ENCODE measurements around the gene AVEN.

AVEN gene

DNA sequence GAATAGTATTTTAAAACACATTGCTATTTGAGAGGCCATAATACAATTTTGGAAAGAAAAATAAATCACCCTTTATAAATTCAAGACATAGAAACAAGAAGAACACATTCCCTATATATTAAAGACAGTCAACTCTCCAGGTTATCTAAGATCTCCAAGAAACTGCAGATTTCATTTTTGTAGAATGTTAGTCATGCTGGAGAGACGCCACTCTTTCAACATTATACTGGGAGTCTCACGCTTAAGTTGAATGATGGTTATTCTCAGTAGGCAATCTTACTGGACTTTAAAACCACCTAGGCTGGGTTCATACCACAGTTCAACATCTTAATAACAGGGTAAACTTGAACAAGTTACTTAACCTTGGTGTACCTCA is 74.4 kb downstream of the AVEN start:
- H3K4me1 Mint-ChIP-seq, result no peaks in the 10 kb centered on the region
- DNase-seq (ENCODE audit: low spot score in 2 of 2), result no peak
- no peak overlapping the region for H3K27ac Mint-ChIP-seq (ENCODE audit: low read depth)
- H3K9me3 Mint-ChIP-seq, result no peaks in the 10 kb centered on the region
- H3K27me3 Mint-ChIP-seq, result no peaks in the 10 kb centered on the region
- H3K36me3 Mint-ChIP-seq (ENCODE audit: insufficient read depth), result no peaks in the 10 kb centered on the region
- H3K4me3 Mint-ChIP-seq, result no peak overlapping the region
- ATAC-seq (replicated peaks; ENCODE audit: extremely low read depth, poor library complexity, severe bottlenecking), result no peak

DNA sequence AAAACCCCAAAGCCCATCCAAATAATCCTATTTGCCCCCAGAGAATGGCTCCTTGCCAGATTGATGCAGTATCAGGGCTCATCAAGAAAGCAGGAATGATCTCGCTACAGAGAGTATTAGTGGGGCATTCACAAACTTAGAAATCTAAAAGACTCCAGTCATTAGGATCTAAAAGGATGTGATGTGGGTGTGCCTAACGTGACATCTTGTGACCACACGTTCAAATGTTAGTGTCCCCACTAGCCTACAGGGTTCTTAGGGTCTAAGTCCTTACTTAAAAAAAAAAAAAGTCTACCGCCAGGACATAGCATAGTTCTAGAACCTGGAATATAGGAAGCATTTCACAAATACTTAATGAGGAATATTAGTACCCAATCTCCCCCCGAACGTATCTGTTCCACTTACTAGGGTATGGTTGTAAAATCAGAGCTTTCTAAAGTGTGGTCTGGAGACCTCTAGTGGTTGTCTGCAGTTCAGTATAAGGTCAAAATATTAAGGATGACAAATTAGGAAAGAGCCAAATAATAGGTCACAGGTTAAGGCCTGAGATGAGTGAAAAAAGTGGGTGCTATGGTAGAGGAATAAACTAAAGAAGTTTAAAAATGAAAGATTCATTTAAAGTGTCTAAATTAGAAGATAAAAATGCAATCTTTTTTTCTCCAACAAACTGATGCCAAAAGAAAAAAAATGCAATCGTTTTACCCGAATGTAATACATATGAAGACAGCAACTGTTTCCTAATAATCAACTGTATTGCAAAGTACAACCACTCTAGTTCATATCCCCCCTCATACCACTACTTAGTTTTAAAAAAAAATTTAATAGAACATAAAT is 75.0 kb downstream of the AVEN start:
- ATAC-seq (replicated peaks; ENCODE audit: extremely low read depth, poor library complexity, severe bottlenecking), result no peak
- Mint-ChIP-seq H3K9me3 (no peaks in the 10 kb centered on the region), H3K27me3 (no peaks in the 10 kb centered on the region), H3K4me1 (no peaks in the 10 kb centered on the region), H3K4me3 (no peak overlapping the region), H3K27ac (ENCODE audit: low read depth) (no peak overlapping the region), H3K36me3 (ENCODE audit: insufficient read depth) (no peaks in the 10 kb centered on the region)
- no peak for DNase-seq (ENCODE audit: low spot score in 2 of 2)

DNA sequence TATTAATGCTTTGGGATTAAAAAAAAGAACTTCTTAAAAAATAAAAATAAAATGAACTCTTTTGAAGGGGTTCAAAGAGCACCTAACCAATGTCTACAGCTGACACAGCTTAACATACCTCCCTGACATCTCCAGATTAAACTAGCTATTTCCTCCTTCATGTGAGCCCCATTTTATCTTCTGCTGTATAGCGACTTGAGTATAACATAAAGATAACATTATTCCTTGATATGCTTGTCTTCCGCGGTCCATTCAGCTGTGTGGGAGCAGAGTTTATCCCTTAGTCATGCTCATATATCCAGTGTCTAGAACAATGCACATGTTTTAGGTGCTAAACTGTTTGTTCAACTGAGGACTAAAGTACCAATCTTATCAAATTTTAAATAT is 78.5 kb downstream of the AVEN start:
- DNase-seq (ENCODE audit: low spot score in 2 of 2) (no peak), ATAC-seq (replicated peaks; ENCODE audit: extremely low read depth, poor library complexity, severe bottlenecking) (no peak)
- no peaks in the 10 kb centered on the region for H3K4me1 Mint-ChIP-seq
- no peaks in the 10 kb centered on the region for H3K27me3 Mint-ChIP-seq
- H3K9me3 Mint-ChIP-seq, result no peaks in the 10 kb centered on the region
- H3K27ac Mint-ChIP-seq (ENCODE audit: low read depth), result no peak overlapping the region
- H3K4me3 Mint-ChIP-seq, result no peak overlapping the region
- no peaks in the 10 kb centered on the region for H3K36me3 Mint-ChIP-seq (ENCODE audit: insufficient read depth)

DNA sequence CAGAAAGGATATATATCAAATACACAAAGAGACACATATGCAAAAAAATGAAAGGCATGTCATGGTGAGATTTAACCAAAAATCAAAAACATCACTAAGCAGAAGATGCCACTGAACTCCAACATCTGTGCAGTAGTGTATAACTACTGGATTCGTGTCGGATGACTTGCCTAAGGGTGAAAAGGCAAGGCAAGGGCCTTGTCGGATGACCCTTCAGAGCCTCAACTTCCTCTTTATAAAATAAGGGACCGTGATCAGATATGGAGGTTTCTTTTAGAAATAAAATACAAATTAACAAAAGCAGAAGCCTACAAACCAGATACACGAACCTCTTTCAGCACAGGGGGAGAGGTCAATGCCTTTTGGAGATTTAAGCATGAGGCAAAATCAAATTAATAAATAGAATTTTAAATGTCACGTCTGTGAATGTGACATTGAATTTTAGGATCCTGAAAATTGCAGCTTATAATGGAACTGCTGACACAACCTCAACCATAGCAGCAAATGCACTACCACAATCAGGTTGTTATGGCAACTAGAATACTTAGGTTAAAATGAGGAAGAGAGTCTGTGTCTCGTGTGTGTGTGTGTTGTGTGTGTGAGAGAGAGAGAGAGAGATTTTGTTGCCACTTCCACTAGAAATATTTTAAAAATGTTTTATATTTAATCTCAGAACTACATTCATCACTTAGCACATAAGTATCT is 79.0 kb downstream of the AVEN start:
- DNase-seq (ENCODE audit: low spot score in 2 of 2) (no peak), ATAC-seq (replicated peaks; ENCODE audit: extremely low read depth, poor library complexity, severe bottlenecking) (no peak)
- Mint-ChIP-seq H3K36me3 (ENCODE audit: insufficient read depth) (no peaks in the 10 kb centered on the region), H3K27ac (ENCODE audit: low read depth) (no peak overlapping the region), H3K4me1 (no peaks in the 10 kb centered on the region), H3K9me3 (no peaks in the 10 kb centered on the region), H3K27me3 (no peaks in the 10 kb centered on the region), H3K4me3 (no peak overlapping the region)

DNA sequence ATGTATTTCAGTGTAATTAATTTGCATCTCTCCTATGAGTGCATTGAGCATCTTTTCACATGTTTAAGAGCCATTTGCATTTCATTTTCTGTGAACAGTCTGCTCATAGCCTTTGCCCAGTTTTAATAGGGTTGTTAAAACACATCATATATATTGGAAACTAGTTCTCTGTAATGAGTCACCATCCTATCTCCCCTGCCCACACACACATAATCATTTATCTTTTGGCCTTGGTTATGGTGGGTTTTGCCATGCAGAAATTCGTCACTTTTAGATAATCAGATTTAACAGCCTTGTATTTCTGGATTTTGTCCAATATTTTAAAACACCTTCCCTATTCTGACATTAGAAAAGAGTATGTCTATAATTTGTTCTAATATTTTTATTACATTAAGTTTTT is 82.6 kb downstream of the AVEN start:
- H3K27ac Mint-ChIP-seq (ENCODE audit: low read depth), result no peak overlapping the region
- no peaks in the 10 kb centered on the region for H3K27me3 Mint-ChIP-seq

DNA sequence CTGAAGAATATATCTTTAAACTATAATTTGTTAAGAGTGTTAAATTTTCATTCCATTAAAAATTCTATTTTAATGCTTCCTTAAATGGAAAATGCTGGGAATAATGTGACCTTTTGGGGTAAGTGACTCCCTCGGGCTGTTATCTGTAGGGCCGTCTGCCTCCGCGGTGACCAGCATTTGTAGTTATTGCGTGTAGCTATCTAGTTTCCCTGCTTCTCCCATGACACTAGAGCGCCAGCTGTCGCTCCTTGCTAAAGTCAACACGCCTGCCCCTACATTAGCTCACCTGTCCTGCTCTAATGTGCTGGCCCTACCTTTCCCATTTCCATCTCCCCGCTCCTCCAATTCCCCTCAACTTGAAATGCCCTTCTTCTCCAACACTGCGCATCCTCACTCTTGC is 83.1 kb downstream of the AVEN start:
- H3K27ac Mint-ChIP-seq (ENCODE audit: low read depth), result no peak overlapping the region
- DNase-seq (ENCODE audit: low spot score in 2 of 2) (no peak), ATAC-seq (replicated peaks; ENCODE audit: extremely low read depth, poor library complexity, severe bottlenecking) (no peak)
- no peaks in the 10 kb centered on the region for H3K9me3 Mint-ChIP-seq
- no peaks in the 10 kb centered on the region for H3K36me3 Mint-ChIP-seq (ENCODE audit: insufficient read depth)
- peaks cover 5% of the 10 kb centered on the region for H3K4me1 Mint-ChIP-seq
- no peak overlapping the region for H3K4me3 Mint-ChIP-seq
- no peaks in the 10 kb centered on the region for H3K27me3 Mint-ChIP-seq

More for the DNA sequence above, 82.6 kb downstream of the AVEN start:
- H3K9me3 Mint-ChIP-seq, result no peaks in the 10 kb centered on the region
- DNase-seq (ENCODE audit: low spot score in 2 of 2) (no peak), ATAC-seq (replicated peaks; ENCODE audit: extremely low read depth, poor library complexity, severe bottlenecking) (no peak)
- no peaks in the 10 kb centered on the region for H3K36me3 Mint-ChIP-seq (ENCODE audit: insufficient read depth)
- H3K4me3 Mint-ChIP-seq, result no peak overlapping the region
- peaks cover 5% of the 10 kb centered on the region for H3K4me1 Mint-ChIP-seq

DNA sequence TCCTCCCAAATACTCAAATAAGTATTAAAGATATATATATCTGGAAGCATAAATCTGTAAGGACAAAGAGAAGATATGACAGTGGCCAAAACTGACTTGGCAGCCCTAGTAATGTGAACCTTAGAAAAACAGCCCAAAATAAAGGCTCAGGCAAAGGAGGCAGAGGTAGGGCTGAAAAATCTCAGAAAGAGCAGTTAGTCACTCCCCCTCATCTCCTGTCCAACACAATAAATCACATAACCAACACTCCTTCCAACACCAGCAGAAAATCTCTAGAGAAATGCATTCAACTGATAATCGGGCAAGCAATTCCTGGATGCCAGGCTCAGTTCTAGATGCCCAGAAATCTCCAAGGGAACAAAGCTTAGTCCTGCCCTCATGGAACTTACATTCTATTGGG is 92.9 kb downstream of the AVEN start:
- H3K9me3 Mint-ChIP-seq, result no peaks in the 10 kb centered on the region
- no peak for ATAC-seq (replicated peaks; ENCODE audit: extremely low read depth, poor library complexity, severe bottlenecking)

DNA sequence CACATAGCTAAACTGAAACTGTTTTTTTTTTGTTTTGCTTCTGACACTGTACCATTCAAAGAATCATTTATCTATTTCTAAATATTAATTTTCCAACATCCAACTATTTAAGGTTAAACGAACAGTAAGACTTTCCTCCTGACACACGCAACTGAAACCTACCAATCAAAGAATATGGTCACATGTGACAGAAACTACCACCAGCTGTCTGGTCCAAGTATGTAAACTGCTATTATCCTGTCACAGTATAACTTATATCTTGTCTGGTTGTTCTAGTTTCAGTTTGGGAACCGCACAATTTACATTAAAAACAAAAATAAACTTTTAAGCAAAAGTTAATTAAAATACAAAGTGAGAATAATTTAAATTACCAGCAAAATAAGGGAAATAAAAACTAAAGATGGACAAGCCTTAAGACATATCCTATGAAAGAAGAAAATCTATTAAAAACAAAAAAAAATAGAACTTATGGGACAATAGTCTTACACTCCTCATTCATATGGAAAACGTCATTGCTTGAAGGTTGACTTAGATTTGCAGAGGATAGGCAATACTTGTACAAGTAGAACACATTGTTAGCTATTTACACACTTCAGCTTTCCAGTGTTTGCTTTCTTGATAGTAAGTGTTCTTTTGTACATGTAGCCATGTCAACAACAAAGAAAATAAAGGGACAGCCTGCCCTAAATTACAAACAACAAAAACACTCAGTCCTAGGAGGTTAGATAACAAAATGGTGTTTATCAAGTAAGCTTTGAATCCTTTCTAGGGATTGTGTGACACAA is 97.5 kb downstream of the AVEN start:
- H3K4me3 Mint-ChIP-seq, result no peak overlapping the region
- H3K4me1 Mint-ChIP-seq, result peaks cover 3% of the 10 kb centered on the region
- H3K36me3 Mint-ChIP-seq (ENCODE audit: insufficient read depth), result no peaks in the 10 kb centered on the region
- H3K27ac Mint-ChIP-seq (ENCODE audit: low read depth), result peak overlapping the region; percentile 24
- ATAC-seq (replicated peaks; ENCODE audit: extremely low read depth, poor library complexity, severe bottlenecking), result no peak
- DNase-seq (ENCODE audit: low spot score in 2 of 2), result no peak
- H3K9me3 Mint-ChIP-seq, result no peaks in the 10 kb centered on the region
- H3K27me3 Mint-ChIP-seq, result no peaks in the 10 kb centered on the region

More for the DNA sequence above, 92.9 kb downstream of the AVEN start:
- DNase-seq (ENCODE audit: low spot score in 2 of 2), result no peak
- Mint-ChIP-seq H3K27me3 (no peaks in the 10 kb centered on the region), H3K27ac (ENCODE audit: low read depth) (no peak overlapping the region), H3K4me3 (no peak overlapping the region), H3K4me1 (peaks cover 5% of the 10 kb centered on the region), H3K36me3 (ENCODE audit: insufficient read depth) (no peaks in the 10 kb centered on the region)

DNA sequence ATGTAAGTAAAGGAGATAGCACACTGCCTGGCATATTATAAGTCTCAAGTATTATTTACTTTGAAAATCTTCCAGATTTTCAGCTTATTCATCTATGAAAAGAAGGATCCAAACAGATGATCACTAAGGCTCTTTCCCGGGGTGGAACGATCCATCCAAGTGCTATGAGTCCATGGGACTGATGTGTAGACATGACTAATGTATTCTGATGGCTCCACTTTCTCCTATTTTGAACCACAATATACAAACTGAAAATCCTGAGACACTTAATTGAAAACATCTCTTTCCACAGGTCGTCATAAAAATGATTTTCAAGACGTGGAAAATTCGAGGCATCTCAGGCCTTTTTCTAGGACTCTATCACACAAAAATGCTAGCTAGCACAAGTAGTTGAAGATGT is 104.1 kb downstream of the AVEN start:
- Mint-ChIP-seq H3K27me3 (no peaks in the 10 kb centered on the region), H3K4me1 (no peaks in the 10 kb centered on the region), H3K27ac (ENCODE audit: low read depth) (no peak overlapping the region), H3K4me3 (no peak overlapping the region), H3K36me3 (ENCODE audit: insufficient read depth) (no peaks in the 10 kb centered on the region), H3K9me3 (no peaks in the 10 kb centered on the region)
- no peak for DNase-seq (ENCODE audit: low spot score in 2 of 2)
- no peak for ATAC-seq (replicated peaks; ENCODE audit: extremely low read depth, poor library complexity, severe bottlenecking)

DNA sequence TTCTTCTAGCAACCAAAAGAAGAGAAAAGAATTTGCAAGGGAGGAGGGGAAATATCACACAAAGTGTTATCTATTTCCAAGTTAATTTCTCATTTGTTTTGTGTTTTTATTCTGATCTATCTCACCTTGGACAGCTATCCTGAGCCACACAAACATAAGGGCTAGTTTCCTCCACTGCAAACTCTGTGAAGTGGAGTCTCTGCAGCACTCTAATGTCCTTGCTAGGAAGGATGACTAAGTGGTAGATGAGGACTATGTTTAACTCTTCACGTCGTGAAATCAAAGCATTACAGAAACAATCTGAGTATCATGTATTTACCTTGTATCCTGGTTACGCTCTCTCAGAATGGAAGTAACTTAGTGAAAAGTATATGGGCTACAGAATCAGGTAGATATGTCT is 104.6 kb downstream of the AVEN start:
- ATAC-seq (replicated peaks; ENCODE audit: extremely low read depth, poor library complexity, severe bottlenecking), result no peak
- H3K27me3 Mint-ChIP-seq, result no peaks in the 10 kb centered on the region
- no peaks in the 10 kb centered on the region for H3K36me3 Mint-ChIP-seq (ENCODE audit: insufficient read depth)
- no peak for DNase-seq (ENCODE audit: low spot score in 2 of 2)
- no peaks in the 10 kb centered on the region for H3K4me1 Mint-ChIP-seq
- H3K27ac Mint-ChIP-seq (ENCODE audit: low read depth), result no peak overlapping the region
- H3K4me3 Mint-ChIP-seq, result no peak overlapping the region
- H3K9me3 Mint-ChIP-seq, result no peaks in the 10 kb centered on the region

DNA sequence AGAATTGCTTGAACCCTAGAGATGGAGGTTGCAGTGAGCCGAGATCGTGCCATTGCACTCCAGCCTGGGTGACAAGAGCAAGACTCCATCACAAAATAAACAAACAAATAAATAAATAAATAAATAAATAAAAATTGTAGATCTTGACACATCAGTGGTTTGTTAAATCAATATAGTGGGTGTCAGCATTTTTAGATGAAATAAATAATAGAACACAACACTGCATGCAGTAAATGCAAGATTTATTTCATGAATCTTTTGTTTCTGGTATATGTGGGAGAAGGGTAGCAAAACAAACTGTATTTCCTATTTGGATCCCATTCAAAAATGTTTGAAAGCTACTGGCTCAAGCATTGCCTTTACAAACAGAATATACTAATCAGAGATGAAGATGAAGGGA is 106.3 kb downstream of the AVEN start:
- DNase-seq (ENCODE audit: low spot score in 2 of 2) (no peak), ATAC-seq (replicated peaks; ENCODE audit: extremely low read depth, poor library complexity, severe bottlenecking) (no peak)
- Mint-ChIP-seq H3K27me3 (no peaks in the 10 kb centered on the region), H3K9me3 (no peaks in the 10 kb centered on the region), H3K27ac (ENCODE audit: low read depth) (no peak overlapping the region), H3K36me3 (ENCODE audit: insufficient read depth) (no peaks in the 10 kb centered on the region), H3K4me1 (no peaks in the 10 kb centered on the region), H3K4me3 (no peak overlapping the region)

DNA sequence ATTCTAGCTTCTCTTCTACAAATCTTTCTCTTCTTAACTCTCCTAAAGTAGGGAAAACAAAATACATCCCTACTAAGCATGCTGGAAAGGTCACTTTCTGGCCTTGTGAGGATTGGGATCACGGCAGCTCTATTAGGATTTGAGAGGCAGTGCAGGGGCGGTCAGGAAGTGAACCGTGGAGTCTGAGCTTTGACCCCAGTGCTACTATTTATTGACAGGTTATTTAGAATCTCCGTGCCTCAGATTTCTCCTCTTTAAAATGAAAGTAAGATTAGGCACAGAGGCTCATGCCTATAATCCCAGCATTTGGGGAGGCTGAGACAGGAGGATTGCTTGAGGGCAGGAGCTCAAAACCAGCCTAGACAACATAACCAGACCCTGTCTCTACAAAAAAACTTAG is 112.7 kb downstream of the AVEN start:
- DNase-seq (ENCODE audit: low spot score in 2 of 2), result no peak
- no peak overlapping the region for H3K27ac Mint-ChIP-seq (ENCODE audit: low read depth)
- no peaks in the 10 kb centered on the region for H3K4me1 Mint-ChIP-seq
- no peaks in the 10 kb centered on the region for H3K9me3 Mint-ChIP-seq
- ATAC-seq (replicated peaks; ENCODE audit: extremely low read depth, poor library complexity, severe bottlenecking), result no peak
- no peaks in the 10 kb centered on the region for H3K27me3 Mint-ChIP-seq
- no peak overlapping the region for H3K4me3 Mint-ChIP-seq
- no peaks in the 10 kb centered on the region for H3K36me3 Mint-ChIP-seq (ENCODE audit: insufficient read depth)

DNA sequence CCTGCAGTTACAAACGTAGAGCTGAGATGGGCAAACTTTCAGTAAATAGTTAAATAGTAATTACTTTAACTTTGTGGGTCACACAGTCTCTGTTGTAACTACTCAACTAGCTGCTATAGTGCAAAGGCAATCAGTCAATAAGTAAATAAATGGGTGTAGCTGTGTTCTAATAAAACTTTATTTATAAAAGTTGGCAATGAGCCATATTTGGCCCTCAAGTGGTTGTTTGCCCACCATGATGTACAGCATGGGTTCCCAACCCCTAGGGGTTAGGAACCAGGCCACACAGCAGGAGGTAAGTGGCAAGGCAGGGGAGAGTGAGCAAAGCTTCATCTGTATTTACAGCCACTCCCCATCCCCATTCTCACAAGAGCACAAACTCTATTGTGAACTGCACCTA is 115.6 kb downstream of the AVEN start:
- Mint-ChIP-seq H3K27ac (ENCODE audit: low read depth) (no peak overlapping the region), H3K9me3 (no peaks in the 10 kb centered on the region), H3K27me3 (no peaks in the 10 kb centered on the region), H3K4me1 (peaks cover 6% of the 10 kb centered on the region), H3K36me3 (ENCODE audit: insufficient read depth) (no peaks in the 10 kb centered on the region), H3K4me3 (no peak overlapping the region)
- DNase-seq (ENCODE audit: low spot score in 2 of 2), result no peak
- no peak for ATAC-seq (replicated peaks; ENCODE audit: extremely low read depth, poor library complexity, severe bottlenecking)

Data from central memory CD8-positive, alpha-beta T cell (primary cell).